Measurements from ENCODE around the gene PDRG1.
"Not testable (repeated sequence)": the region's sequence is repeated elsewhere in the genome, so short reads cannot be mapped to it uniquely, and the experiment has no call there.

PDRG1 gene

DNA sequence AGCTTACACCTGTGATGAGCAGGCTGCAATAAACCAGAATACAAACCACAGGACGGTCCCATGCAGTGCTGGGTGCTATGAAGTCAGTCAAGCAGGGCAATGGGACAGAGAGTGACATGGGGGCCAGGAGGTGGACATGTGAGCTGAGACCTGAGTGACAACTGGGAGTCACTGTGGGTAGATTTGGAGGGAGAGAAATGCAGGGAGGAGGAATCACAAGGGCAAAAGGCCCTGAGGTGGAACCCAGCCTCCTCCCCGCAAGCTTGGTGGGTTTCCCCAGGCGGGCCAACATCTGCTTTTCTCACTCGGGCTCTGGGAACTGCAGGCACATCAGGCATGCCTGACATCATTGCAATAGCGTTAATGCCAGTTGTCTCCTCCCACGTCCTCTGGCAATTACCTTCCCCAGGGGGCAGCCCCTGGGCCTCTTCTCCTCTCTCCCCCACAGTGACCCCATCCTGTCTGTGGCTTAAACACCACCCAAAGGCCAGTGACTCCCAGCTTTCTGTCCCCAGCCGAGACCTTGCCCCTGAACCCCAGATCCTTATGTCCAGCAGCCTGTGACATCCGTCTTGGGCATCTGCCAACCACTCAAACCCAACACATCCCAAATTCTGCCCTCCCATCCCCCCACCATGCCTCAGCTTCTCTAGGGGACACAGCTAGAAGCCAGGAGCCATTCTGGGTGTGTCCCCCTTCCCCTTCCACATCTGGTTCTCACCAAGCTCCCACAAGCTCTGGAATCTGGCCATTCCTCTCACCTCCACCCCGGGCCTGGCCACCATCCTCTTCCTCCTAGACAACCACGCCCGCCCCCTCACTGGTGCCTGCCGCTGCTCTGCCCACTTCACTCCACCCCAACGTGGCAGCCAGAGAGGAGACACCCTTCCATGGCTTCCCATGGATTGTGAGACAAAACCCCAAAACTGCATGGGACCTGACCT is 28.2 kb downstream of the PDRG1 start:
- TF ChIP-seq, protein P1, sequence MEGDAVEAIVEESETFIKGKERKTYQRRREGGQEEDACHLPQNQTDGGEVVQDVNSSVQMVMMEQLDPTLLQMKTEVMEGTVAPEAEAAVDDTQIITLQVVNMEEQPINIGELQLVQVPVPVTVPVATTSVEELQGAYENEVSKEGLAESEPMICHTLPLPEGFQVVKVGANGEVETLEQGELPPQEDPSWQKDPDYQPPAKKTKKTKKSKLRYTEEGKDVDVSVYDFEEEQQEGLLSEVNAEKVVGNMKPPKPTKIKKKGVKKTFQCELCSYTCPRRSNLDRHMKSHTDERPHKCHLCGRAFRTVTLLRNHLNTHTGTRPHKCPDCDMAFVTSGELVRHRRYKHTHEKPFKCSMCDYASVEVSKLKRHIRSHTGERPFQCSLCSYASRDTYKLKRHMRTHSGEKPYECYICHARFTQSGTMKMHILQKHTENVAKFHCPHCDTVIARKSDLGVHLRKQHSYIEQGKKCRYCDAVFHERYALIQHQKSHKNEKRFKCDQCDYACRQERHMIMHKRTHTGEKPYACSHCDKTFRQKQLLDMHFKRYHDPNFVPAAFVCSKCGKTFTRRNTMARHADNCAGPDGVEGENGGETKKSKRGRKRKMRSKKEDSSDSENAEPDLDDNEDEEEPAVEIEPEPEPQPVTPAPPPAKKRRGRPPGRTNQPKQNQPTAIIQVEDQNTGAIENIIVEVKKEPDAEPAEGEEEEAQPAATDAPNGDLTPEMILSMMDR (IDR thresholded peaks at IDR 0.05; ENCODE audit: unreplicated experiment in 3 of 3) = no peak
- Mint-ChIP-seq H3K4me1 (peaks cover 8% of the 10 kb centered on the region), H3K36me3 (ENCODE audit: low read depth) (peaks cover 3% of the 10 kb centered on the region), H3K27me3 (ENCODE audit: low read depth) (peaks cover 6% of the 10 kb centered on the region), H3K27ac (no peak overlapping the region), H3K9me3 (no peaks in the 10 kb centered on the region), H3K4me3 (no peak overlapping the region)

DNA sequence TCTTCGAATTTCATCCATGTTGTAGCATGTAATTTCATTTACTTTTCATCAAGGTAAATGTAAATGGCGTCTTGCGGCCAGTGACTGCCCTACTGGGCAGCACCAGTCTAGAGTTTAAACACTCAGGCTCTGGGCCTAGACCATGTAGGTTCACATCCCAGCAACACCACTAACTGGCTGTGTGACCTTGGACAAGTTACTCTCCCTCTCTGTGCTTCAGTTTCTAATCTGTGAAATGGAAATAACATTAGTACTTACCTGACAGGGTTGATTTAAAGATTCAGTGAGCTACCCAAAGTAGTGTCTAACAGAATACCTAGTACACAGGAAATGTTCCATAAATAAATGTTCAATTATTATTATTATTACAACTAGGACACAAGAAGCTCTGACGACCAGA is 29.3 kb downstream of the PDRG1 start:
- Mint-ChIP-seq H3K4me1 (peaks cover 15% of the 10 kb centered on the region), H3K9me3 (no peaks in the 10 kb centered on the region), H3K27me3 (ENCODE audit: low read depth) (peaks cover 5% of the 10 kb centered on the region), H3K4me3 (no peak overlapping the region), H3K27ac (no peak overlapping the region), H3K36me3 (ENCODE audit: low read depth) (peaks cover 3% of the 10 kb centered on the region)
- TF ChIP-seq, protein P1 (IDR thresholded peaks at IDR 0.05; ENCODE audit: unreplicated experiment in 3 of 3) = no peak

DNA sequence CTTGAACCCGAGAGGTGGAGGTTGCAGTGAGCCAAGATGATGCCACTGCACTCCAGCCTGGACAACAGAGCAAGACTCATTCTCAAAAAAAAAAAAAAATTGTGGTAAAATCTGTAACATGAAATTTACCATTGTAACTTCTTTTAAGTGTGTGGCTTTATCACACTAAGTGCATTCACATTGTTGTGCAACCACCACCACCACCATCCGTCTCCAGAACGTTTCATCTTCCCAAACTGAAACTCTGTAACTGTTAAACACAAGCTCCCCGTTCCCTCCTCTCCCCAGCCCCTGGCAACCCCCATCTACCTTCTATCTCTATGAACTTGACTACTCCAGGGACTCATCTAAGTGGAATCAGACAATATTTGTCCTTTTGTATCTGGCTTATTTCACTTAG is 29.7 kb downstream of the PDRG1 start:
- no peaks in the 10 kb centered on the region for H3K9me3 Mint-ChIP-seq
- peaks cover 15% of the 10 kb centered on the region for H3K4me1 Mint-ChIP-seq
- TF ChIP-seq, protein P1 (IDR thresholded peaks at IDR 0.05; ENCODE audit: unreplicated experiment in 3 of 3) = no peak
- H3K27me3 Mint-ChIP-seq (ENCODE audit: low read depth) = peaks cover 5% of the 10 kb centered on the region
- H3K27ac Mint-ChIP-seq = no peak overlapping the region
- peaks cover 3% of the 10 kb centered on the region for H3K36me3 Mint-ChIP-seq (ENCODE audit: low read depth)
- no peak overlapping the region for H3K4me3 Mint-ChIP-seq

DNA sequence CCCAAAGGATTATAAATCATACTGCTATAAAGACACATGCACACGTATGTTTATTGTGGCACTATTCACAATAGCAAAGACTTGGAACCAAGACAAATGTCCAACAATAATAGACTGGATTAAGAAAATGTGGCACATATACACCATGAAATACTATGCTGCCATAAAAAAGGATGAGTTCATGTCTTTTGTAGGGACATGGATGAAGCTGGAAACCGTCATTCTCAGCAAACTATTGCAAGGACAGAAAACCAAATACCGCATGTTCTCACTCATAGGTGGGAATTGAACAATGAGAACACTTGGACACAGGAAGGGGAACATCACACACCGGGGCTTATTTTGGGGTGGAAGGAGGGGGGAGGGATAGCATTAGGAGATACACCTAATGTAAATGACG is 30.4 kb downstream of the PDRG1 start:
- H3K9me3 Mint-ChIP-seq; H3K4me3 Mint-ChIP-seq; H3K27me3 Mint-ChIP-seq (ENCODE audit: low read depth); H3K36me3 Mint-ChIP-seq (ENCODE audit: low read depth); H3K27ac Mint-ChIP-seq: not testable (repeated sequence)
- peaks cover 15% of the 10 kb centered on the region for H3K4me1 Mint-ChIP-seq

DNA sequence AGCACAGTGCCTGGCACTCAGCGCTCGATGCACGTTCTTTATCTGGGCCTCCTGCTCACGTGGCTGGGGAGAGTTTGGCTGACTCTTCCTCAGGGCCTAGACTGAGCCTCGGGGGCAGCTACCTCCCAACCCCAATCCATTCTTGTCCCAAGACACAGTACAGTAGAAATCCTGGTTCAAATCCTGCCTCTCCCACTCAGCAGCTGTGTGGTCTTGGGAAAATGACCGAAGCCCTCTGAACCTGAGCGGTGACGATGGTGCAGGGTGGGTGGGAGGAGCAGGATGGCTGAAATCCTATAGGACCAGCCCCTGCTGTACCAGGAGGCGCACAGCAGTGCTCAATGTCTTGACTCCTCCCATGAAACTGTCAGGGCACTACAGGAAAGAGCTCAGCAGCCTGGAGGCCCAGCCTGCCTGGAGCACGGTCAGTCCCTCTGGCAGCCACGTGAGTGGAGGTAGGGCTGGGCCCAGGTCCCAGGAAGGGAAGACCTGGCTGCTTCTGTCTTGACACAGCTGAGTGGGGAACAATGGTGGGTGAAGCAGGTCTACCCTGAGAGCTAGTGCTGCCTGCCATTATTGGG is 31.5 kb downstream of the PDRG1 start:
- Mint-ChIP-seq H3K4me1 (peaks cover 15% of the 10 kb centered on the region), H3K9me3 (no peaks in the 10 kb centered on the region), H3K27ac (no peak overlapping the region), H3K36me3 (ENCODE audit: low read depth) (peaks cover 3% of the 10 kb centered on the region), H3K27me3 (ENCODE audit: low read depth) (peaks cover 5% of the 10 kb centered on the region), H3K4me3 (no peak overlapping the region)
- TF ChIP-seq, protein P1 (IDR thresholded peaks at IDR 0.05; ENCODE audit: unreplicated experiment in 3 of 3) = no peak

DNA sequence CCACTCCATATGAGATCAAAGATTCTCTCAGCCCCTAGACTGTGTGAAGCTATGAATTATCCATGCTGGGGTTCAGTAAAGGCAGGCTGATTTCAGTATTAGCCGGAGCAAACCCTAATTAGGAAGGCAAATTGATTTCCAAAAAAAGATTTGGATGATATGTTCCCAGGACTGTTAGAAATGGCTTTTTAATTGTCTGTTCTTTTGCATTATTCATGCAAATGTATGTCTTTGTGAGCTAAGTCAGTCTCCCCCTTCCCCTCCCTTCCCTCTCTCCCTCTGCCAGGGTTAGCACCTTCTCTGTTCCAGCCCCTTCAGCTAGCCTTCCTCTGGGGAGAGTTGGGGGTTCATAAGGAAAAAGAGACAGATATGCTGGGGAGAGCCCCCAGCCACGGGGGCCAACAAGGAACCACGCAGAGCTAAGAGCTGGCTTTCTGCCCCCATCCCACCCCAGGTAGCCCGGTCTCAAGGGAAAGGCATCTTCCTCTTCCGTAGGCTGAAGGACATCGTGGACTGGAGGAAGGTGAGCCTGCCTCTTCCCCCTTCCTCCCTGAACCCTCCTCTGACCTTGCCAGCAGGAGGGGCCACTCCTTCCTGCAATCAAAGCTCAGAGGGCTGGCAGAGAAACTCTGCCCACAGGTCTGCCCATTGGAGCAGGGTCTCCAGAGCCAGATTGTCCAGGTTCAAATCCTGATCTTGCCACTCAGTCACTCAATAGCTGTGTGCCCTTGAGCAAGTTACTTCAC is 32.3 kb downstream of the PDRG1 start:
- Mint-ChIP-seq H3K27me3 (ENCODE audit: low read depth) (peaks cover 3% of the 10 kb centered on the region), H3K36me3 (ENCODE audit: low read depth) (peaks cover 3% of the 10 kb centered on the region), H3K27ac (no peak overlapping the region), H3K9me3 (no peaks in the 10 kb centered on the region), H3K4me1 (peaks cover 17% of the 10 kb centered on the region), H3K4me3 (no peak overlapping the region)
- TF ChIP-seq, protein P1 (IDR thresholded peaks at IDR 0.05; ENCODE audit: unreplicated experiment in 3 of 3) = no peak
